ENCODE data around the gene ACER1.

The ACER1 gene

DNA sequence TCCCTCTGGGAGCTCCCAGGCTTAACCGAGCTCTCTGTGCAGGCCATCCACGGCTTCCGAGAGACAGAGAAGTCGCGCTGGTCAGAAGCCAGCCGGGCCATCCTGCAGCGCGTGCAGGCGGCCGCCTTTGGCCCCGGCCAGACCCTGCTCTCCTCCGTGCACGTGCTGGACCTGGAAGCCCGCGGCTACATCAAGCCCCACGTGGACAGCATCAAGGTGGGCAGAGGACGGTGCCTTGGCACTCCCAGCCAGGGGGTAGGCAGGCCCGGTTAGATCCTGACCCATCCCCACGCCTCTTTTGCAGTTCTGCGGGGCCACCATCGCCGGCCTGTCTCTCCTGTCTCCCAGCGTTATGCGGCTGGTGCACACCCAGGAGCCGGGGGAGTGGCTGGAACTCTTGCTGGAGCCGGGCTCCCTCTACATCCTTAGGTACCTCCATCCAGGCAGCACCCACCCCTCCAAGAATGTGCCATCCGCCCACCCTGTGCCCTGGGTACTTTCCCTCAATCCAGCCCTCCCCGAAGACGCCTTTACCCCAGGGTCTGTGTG, 40.8 kb upstream of the ACER1 start:
- Histone ChIP-seq H3K9ac (ENCODE audit: low read depth, low read length, poor library complexity, severe bottlenecking) (peak overlapping the region; percentile 69), H3K9me3 (ENCODE audit: insufficient read depth, low read depth, low read length) (no peaks in the 10 kb centered on the region), H3K4me3 (ENCODE audit: low read length, poor library complexity, severe bottlenecking) (peak overlapping the region; percentile 85), H3F3A (ENCODE audit: low read depth) (peaks cover 3% of the 10 kb centered on the region; the same call in 1 of the 2 replicates), H3K27me3 (ENCODE audit: insufficient read depth, low read length, poor library complexity, severe bottlenecking) (no peaks in the 10 kb centered on the region), H3K9me2 (replicated peaks; ENCODE audit: low read depth, low read length) (no peaks in the 10 kb centered on the region), H3K36me3 (ENCODE audit: insufficient read depth, low read length) (peaks cover 1% of the 10 kb centered on the region; the same call in 1 of the 2 replicates), H3K4me1 (ENCODE audit: insufficient read depth, low read length, poor library complexity, severe bottlenecking) (peaks cover 6% of the 10 kb centered on the region), H2AFZ (ENCODE audit: low read length) (no peak overlapping the region), H4K20me1 (ENCODE audit: insufficient read depth, low read length, poor library complexity, severe bottlenecking) (peaks cover 12% of the 10 kb centered on the region), H3K4me2 (ENCODE audit: low read depth, low read length, poor library complexity, severe bottlenecking) (peak overlapping the region; percentile 96), H3K79me2 (ENCODE audit: insufficient read depth, low read length) (no peaks in the 10 kb centered on the region)
- TF ChIP-seq EZH2phosphoT487 (IDR thresholded peaks at IDR 0.05; ENCODE audit: borderline replicate concordance) = no peak
- TF ChIP-seq, protein P1, sequence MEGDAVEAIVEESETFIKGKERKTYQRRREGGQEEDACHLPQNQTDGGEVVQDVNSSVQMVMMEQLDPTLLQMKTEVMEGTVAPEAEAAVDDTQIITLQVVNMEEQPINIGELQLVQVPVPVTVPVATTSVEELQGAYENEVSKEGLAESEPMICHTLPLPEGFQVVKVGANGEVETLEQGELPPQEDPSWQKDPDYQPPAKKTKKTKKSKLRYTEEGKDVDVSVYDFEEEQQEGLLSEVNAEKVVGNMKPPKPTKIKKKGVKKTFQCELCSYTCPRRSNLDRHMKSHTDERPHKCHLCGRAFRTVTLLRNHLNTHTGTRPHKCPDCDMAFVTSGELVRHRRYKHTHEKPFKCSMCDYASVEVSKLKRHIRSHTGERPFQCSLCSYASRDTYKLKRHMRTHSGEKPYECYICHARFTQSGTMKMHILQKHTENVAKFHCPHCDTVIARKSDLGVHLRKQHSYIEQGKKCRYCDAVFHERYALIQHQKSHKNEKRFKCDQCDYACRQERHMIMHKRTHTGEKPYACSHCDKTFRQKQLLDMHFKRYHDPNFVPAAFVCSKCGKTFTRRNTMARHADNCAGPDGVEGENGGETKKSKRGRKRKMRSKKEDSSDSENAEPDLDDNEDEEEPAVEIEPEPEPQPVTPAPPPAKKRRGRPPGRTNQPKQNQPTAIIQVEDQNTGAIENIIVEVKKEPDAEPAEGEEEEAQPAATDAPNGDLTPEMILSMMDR (conservative IDR thresholded peaks at IDR 0.05; ENCODE audit: low read length) = no peak

DNA sequence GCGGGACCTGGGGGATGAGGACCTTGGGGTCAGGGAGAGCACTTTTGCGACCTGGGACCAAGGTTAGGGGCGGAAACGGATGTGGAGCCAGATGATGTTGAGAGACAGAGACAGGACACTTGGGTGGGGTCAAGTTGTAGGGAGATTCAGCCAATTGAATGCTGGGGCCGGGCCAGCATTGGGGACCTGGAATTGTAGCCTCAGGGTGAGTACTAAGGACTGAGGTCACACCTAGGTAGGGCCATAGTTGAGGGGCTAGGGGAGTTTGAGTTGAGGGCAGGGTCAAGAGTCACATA, 40.3 kb upstream of the ACER1 start:
- Histone ChIP-seq H3K4me1 (ENCODE audit: insufficient read depth, low read length, poor library complexity, severe bottlenecking) (peaks cover 6% of the 10 kb centered on the region), H3K4me3 (ENCODE audit: low read length, poor library complexity, severe bottlenecking) (peak overlapping the region; percentile 85), H3K9ac (ENCODE audit: low read depth, low read length, poor library complexity, severe bottlenecking) (peak overlapping the region; percentile 69), H3K27me3 (ENCODE audit: insufficient read depth, low read length, poor library complexity, severe bottlenecking) (no peaks in the 10 kb centered on the region), H3K36me3 (ENCODE audit: insufficient read depth, low read length) (no peaks in the 10 kb centered on the region), H3K9me3 (ENCODE audit: insufficient read depth, low read depth, low read length) (no peaks in the 10 kb centered on the region), H3K79me2 (ENCODE audit: insufficient read depth, low read length) (no peaks in the 10 kb centered on the region), H3F3A (ENCODE audit: low read depth) (peaks cover 3% of the 10 kb centered on the region; the same call in 1 of the 2 replicates), H2AFZ (ENCODE audit: low read length) (peak overlapping the region; percentile 69; the same call in 1 of the 2 replicates), H3K9me2 (replicated peaks; ENCODE audit: low read depth, low read length) (no peaks in the 10 kb centered on the region), H4K20me1 (ENCODE audit: insufficient read depth, low read length, poor library complexity, severe bottlenecking) (peaks cover 12% of the 10 kb centered on the region), H3K4me2 (ENCODE audit: low read depth, low read length, poor library complexity, severe bottlenecking) (peak overlapping the region; percentile 96)
- no peak for TF ChIP-seq EZH2phosphoT487 (IDR thresholded peaks at IDR 0.05; ENCODE audit: borderline replicate concordance)
- TF ChIP-seq, protein P1 (conservative IDR thresholded peaks at IDR 0.05; ENCODE audit: low read length) = no peak

DNA sequence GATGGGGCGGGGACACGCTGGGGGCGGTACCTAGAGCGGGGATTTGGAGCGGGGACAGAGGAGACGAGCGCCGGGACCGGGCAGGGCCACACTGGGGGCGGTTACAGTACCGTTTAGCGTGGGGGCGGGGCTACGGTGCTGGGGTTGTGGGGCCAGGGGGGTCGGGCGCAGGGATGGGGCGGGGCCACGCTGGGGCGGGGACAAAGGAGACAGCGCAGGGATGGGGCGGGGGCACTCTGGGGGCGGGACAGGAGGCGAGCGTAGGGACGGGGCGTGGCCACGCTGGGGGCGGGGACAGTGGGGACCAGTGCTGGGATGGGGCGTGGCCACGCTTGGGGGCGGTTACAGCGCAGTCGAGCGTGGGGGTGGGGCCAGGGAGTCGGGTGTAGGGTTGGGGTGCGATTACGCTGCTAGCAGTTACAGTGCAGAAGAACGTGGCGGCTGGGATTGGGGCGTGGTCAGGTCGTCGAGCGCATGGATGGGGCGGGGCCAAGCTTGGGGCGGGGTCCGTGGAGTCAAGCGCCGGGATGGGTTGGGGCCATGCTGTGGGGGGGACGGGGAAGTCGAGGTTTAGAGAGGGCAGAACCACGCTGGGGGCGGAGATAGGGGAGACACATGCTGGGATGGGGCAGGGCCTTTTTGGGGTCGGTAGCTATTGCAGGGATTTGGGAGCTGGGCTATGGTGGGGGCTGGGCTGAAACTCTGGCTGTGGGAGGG, 39.8 kb upstream of the ACER1 start:
- Histone ChIP-seq H3F3A (ENCODE audit: low read depth) (peaks cover 3% of the 10 kb centered on the region; the same call in 1 of the 2 replicates), H3K79me2 (ENCODE audit: insufficient read depth, low read length) (no peaks in the 10 kb centered on the region), H3K4me1 (ENCODE audit: insufficient read depth, low read length, poor library complexity, severe bottlenecking) (peaks cover 6% of the 10 kb centered on the region), H3K4me3 (ENCODE audit: low read length, poor library complexity, severe bottlenecking) (peak overlapping the region; percentile 85), H3K36me3 (ENCODE audit: insufficient read depth, low read length) (peaks cover 4% of the 10 kb centered on the region; the same call in 1 of the 2 replicates), H3K9me3 (ENCODE audit: insufficient read depth, low read depth, low read length) (no peaks in the 10 kb centered on the region), H3K27me3 (ENCODE audit: insufficient read depth, low read length, poor library complexity, severe bottlenecking) (no peaks in the 10 kb centered on the region), H2AFZ (ENCODE audit: low read length) (peak overlapping the region; percentile 85), H3K4me2 (ENCODE audit: low read depth, low read length, poor library complexity, severe bottlenecking) (peak overlapping the region; percentile 96), H4K20me1 (ENCODE audit: insufficient read depth, low read length, poor library complexity, severe bottlenecking) (peaks cover 12% of the 10 kb centered on the region), H3K9me2 (replicated peaks; ENCODE audit: low read depth, low read length) (no peaks in the 10 kb centered on the region), H3K9ac (ENCODE audit: low read depth, low read length, poor library complexity, severe bottlenecking) (peak overlapping the region; percentile 95)
- TF ChIP-seq, protein P1 (conservative IDR thresholded peaks at IDR 0.05; ENCODE audit: low read length) = no peak
- TF ChIP-seq EZH2phosphoT487 (IDR thresholded peaks at IDR 0.05; ENCODE audit: borderline replicate concordance) = no peak
